Naive thymus-derived CD4-positive, alpha-beta T cell (primary cell): ENCODE data around the gene PRL. TPM values are rescaled to one million over a fixed set of nuclear protein-coding genes. Genes with fewer than 3 reads are reported as not detected.

Experiments
- ATAC-seq: fragments of 150-1000 bp; cut with Tn5 transposase; 2 replicates; pipeline ENCODE4 v1.10.0; 2021; ENCODE audit warnings: mild to moderate bottlenecking, moderate library complexity
- CTCF ChIA-PET: fragments of 350-600 bp; sonication (Branson Sonifier 250); formaldehyde crosslinking; loops from one replicate; lab custom pipeline; 2021; ENCODE audit warnings: antibody characterized with exemption; lab: Charles Lee
- POLR2A ChIA-PET: fragments of 350-600 bp; sonication (Branson Sonifier 250); formaldehyde crosslinking; loops from one replicate; lab custom pipeline; 2021; ENCODE audit warnings: antibody characterized with exemption, inconsistent platforms; lab: Charles Lee
- DNase-seq, 9 donors: peaks; one replicate each; pipeline versions ENCODE4 v3.0.0 to v3.0.0-alpha.2; 2020 to 2022; ENCODE audit warnings: mixed read lengths in 1 of 9
- H3K27ac ChIP-seq: one replicate; pipeline ENCODE4 v1.7.0; 2013; ENCODE audit warnings: mild to moderate bottlenecking, low read depth, low read length, moderate library complexity
- H3K27me3 ChIP-seq, 2 donors: one replicate each; pipeline ENCODE4 v1.7.0; 2013; ENCODE audit warnings: low read length in 2 of 2, mild to moderate bottlenecking in 2 of 2, moderate library complexity in 2 of 2; ENCODE audit not compliant: control insufficient read depth in 2 of 2, insufficient read depth in 2 of 2
- H3K36me3 ChIP-seq, 3 experiments: 1 replicate in 2 of 3; 2 replicates in 1 of 3; pipeline ENCODE4 v1.7.0; 2013; ENCODE audit warnings: low read length in 3 of 3, mild to moderate bottlenecking in 3 of 3, moderate library complexity in 1 of 3; ENCODE audit not compliant: insufficient read depth in 3 of 3, control insufficient read depth in 2 of 3
- H3K4me1 ChIP-seq, 2 donors: one replicate each; pipeline ENCODE4 v1.7.0; 2013; ENCODE audit warnings: low read length in 2 of 2, mild to moderate bottlenecking in 2 of 2, moderate library complexity in 1 of 2; ENCODE audit not compliant: control insufficient read depth in 2 of 2, insufficient read depth in 2 of 2
- H3K4me3 ChIP-seq: 2 replicates; pipeline ENCODE4 v1.7.0; 2013; ENCODE audit warnings: mild to moderate bottlenecking, low read length
- H3K9me3 ChIP-seq, 3 experiments: 1 replicate in 2 of 3; 2 replicates in 1 of 3; pipeline ENCODE4 v1.7.0; 2013; ENCODE audit warnings: low read length in 3 of 3; ENCODE audit not compliant: control insufficient read depth in 2 of 3
- H3K27ac Mint-ChIP-seq, 9 donors: one replicate each; pipeline ENCODE4 v1.8.0; 2020 to 2022; ENCODE audit warnings: mixed read lengths in 9 of 9, mild to moderate bottlenecking in 8 of 9, moderate library complexity in 5 of 9, inconsistent platforms in 2 of 9
- H3K27me3 Mint-ChIP-seq, 5 donors: one replicate each; pipeline ENCODE4 v1.8.0; 2021 to 2022; ENCODE audit warnings: mixed read lengths in 5 of 5, mild to moderate bottlenecking in 1 of 5
- H3K36me3 Mint-ChIP-seq, 5 donors: one replicate each; pipeline ENCODE4 v1.8.0; 2020 to 2022; ENCODE audit warnings: mixed read lengths in 5 of 5, mild to moderate bottlenecking in 3 of 5, inconsistent platforms in 1 of 5
- H3K4me1 Mint-ChIP-seq, 7 donors: one replicate each; pipeline ENCODE4 v1.8.0; 2020 to 2022; ENCODE audit warnings: mixed read lengths in 7 of 7, mild to moderate bottlenecking in 3 of 7, inconsistent platforms in 1 of 7
- H3K4me3 Mint-ChIP-seq, 10 donors: one replicate each; pipeline ENCODE4 v1.8.0; 2020 to 2022; ENCODE audit warnings: mild to moderate bottlenecking in 10 of 10, mixed read lengths in 10 of 10, moderate library complexity in 6 of 10, inconsistent platforms in 2 of 10
- H3K9me3 Mint-ChIP-seq, 11 donors: one replicate each; pipeline ENCODE4 v1.8.0; 2020 to 2022; ENCODE audit warnings: mixed read lengths in 11 of 11, mild to moderate bottlenecking in 4 of 11, inconsistent platforms in 1 of 11, moderate library complexity in 1 of 11
- intact Hi-C, 2 donors: fragments of 100-400 bp; cut with micrococcal nuclease; formaldehyde crosslinking; loops; one replicate each; pipeline ENCODE4 v1.15.1; 2023
- polyA plus RNA-seq, 2 donors: library from polyadenylated mRNA; unstranded; fragments of 300-500 nt; fragmentation: Illumina TruSeq; gene quantifications; one replicate each; pipeline ENCODE4 v1.2.3, GENCODE V29; 2021
- total RNA-seq, 6 experiments: library from RNA in 5 of 6; stranded (reverse) in 5 of 6; gene quantifications; 1 replicate in 5 of 6; 2 replicates in 1 of 6; pipeline ENCODE4 v1.2.3 and lab custom pipeline; 2021 to 2026

The PRL gene
- total and polyA plus RNA-seq, 7 experiments from 2014 or later = not detected

- Mint-ChIP-seq H3K36me3 (no peaks in the 10 kb centered on the region), H3K27me3 (no peaks in the 10 kb centered on the region), H3K27ac (no peak overlapping the region), H3K4me3 (no peak overlapping the region), H3K4me1 (no peaks in the 10 kb centered on the region), H3K9me3 (peaks cover 0 to 6% (median 0%) of the 10 kb centered on the region in 11 donors)
- no peak for ATAC-seq
- H3K36me3 ChIP-seq = no peaks in the 10 kb centered on the region
- no peaks in the 10 kb centered on the region for H3K9me3 ChIP-seq
- ChIA-PET POLR2A (interaction anchor here (0.6 kb wide), 1 partner anchor 437 kb away, joined by 3 read pairs; no protein-coding TSS in a partner anchor), CTCF (no interaction called here)
- no peak overlapping the region for H3K27ac ChIP-seq
- no peaks in the 10 kb centered on the region for H3K27me3 ChIP-seq
- intact Hi-C loops = no loop called here
- no peak overlapping the region for H3K4me3 ChIP-seq
- no peaks in the 10 kb centered on the region for H3K4me1 ChIP-seq
- no peak for DNase-seq
Measured at GRCh38 chr6:22251348-22251747, 45.5 kb downstream of the PRL start.

DNA sequence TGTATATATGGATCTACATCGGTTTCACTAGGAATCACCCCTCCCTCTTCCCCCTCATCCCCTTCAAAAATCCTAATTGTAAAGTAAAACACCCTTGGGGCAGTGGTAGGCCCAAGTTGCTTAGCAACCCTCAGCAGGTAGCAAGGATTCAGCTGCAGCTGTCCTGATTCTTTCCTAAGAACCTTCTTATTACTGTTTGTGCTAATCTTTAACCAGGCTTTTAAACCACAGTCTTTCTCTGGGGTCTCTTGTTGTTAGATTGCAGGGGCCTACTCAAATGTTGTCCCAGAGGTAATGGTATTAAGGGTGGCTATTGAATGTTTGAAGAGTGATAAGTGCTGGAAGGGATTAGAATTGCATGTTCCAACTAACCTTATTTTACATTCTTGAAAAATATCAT, 46.4 kb downstream of the PRL start:
- no peak overlapping the region for H3K4me3 Mint-ChIP-seq
- ChIA-PET POLR2A (interaction anchor here (0.6 kb wide), 1 partner anchor 436 kb away, joined by 3 read pairs; no protein-coding TSS in a partner anchor), CTCF (no interaction called here)
- Histone ChIP-seq H3K4me1 (no peaks in the 10 kb centered on the region), H3K9me3 (no peaks in the 10 kb centered on the region), H3K36me3 (no peaks in the 10 kb centered on the region), H3K4me3 (no peak overlapping the region), H3K27me3 (no peaks in the 10 kb centered on the region), H3K27ac (no peak overlapping the region)
- no peaks in the 10 kb centered on the region for H3K36me3 Mint-ChIP-seq
- peaks cover 0 to 6% (median 1%) of the 10 kb centered on the region in 11 donors for H3K9me3 Mint-ChIP-seq
- H3K4me1 Mint-ChIP-seq = no peaks in the 10 kb centered on the region
- no peak overlapping the region for H3K27ac Mint-ChIP-seq
- intact Hi-C loops = no loop called here
- ATAC-seq (no peak), DNase-seq (no peak)
- H3K27me3 Mint-ChIP-seq = no peaks in the 10 kb centered on the region

- H3K4me3 Mint-ChIP-seq = no peak overlapping the region
- DNase-seq (no peak), ATAC-seq (no peak)
- H3K9me3 Mint-ChIP-seq = peaks cover 0 to 6% (median 1%) of the 10 kb centered on the region in 11 donors
- ChIA-PET CTCF (no interaction called here), POLR2A (no interaction called here)
- H3K27me3 Mint-ChIP-seq = no peaks in the 10 kb centered on the region
- no peak overlapping the region for H3K27ac ChIP-seq
- no peaks in the 10 kb centered on the region for H3K36me3 ChIP-seq
- no peaks in the 10 kb centered on the region for H3K4me1 ChIP-seq
- H3K27me3 ChIP-seq = no peaks in the 10 kb centered on the region
- H3K4me1 Mint-ChIP-seq = no peaks in the 10 kb centered on the region
- intact Hi-C loops = no loop called here
- no peaks in the 10 kb centered on the region for H3K36me3 Mint-ChIP-seq
- H3K9me3 ChIP-seq = no peaks in the 10 kb centered on the region
- no peak overlapping the region for H3K4me3 ChIP-seq
- no peak overlapping the region for H3K27ac Mint-ChIP-seq
Measured at GRCh38 chr6:22249711-22250350, 47.0 kb downstream of the PRL start.

DNA sequence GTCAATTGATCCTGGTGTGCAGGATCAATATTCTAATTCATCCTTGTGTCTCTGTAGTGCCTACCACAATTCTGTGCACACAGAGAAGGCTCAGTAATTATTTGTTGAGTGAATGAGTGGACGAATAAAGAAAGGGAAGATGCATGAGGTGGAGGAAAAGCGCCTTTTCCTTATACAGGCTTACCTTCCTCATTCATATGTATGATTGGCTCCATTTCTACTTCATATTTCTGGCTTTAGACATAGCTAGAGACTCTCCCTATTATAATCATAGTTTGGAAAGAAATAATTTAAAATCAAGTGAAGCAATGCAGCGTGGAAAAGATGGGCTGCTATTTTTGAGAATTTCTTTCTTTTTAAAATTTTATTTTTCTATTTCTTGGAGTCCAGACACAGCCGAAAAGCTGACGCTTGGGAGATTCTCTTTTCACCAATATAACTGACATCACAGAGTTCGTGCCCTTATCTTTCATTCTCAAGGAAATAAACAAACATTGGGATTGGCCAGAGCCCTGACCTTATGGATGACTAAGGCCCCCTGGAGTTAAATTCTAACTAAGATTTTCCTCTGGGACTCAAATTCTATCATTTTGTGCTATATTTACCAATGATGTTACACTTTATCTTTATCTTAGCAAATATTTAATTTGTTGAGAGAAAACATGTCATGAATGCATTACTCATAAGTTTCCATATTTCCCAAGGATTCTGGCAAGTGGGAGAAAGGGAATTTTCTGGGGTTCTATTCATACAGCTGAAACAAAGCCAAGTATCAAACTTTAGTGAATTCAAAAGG, 48.1 kb downstream of the PRL start:
- Mint-ChIP-seq H3K27me3 (no peaks in the 10 kb centered on the region), H3K9me3 (peaks cover 0 to 10% (median 3%) of the 10 kb centered on the region in 11 donors), H3K4me1 (no peaks in the 10 kb centered on the region), H3K27ac (no peak overlapping the region), H3K36me3 (no peaks in the 10 kb centered on the region), H3K4me3 (no peak overlapping the region)
- no peak for DNase-seq
- no peaks in the 10 kb centered on the region for H3K9me3 ChIP-seq
- no peaks in the 10 kb centered on the region for H3K36me3 ChIP-seq
- no peak for ATAC-seq
- CTCF ChIA-PET = no interaction called here
- no peak overlapping the region for H3K27ac ChIP-seq
- no peaks in the 10 kb centered on the region for H3K27me3 ChIP-seq
- POLR2A ChIA-PET = no interaction called here
- no peak overlapping the region for H3K4me3 ChIP-seq
- intact Hi-C loops = no loop called here
- no peaks in the 10 kb centered on the region for H3K4me1 ChIP-seq

- ChIA-PET CTCF (no interaction called here), POLR2A (no interaction called here)
- Mint-ChIP-seq H3K4me3 (no peak overlapping the region), H3K4me1 (no peaks in the 10 kb centered on the region), H3K27me3 (no peaks in the 10 kb centered on the region), H3K9me3 (peaks cover 0 to 17% (median 5%) of the 10 kb centered on the region in 11 donors), H3K27ac (no peak overlapping the region), H3K36me3 (no peaks in the 10 kb centered on the region)
- no peak overlapping the region for H3K4me3 ChIP-seq
- intact Hi-C loops = no loop called here
- H3K36me3 ChIP-seq = no peaks in the 10 kb centered on the region
- DNase-seq (no peak), ATAC-seq (no peak)
- H3K4me1 ChIP-seq = no peaks in the 10 kb centered on the region
- H3K27ac ChIP-seq = no peak overlapping the region
- H3K9me3 ChIP-seq = no peaks in the 10 kb centered on the region
- no peaks in the 10 kb centered on the region for H3K27me3 ChIP-seq
Measured at GRCh38 chr6:22247916-22248482, 48.8 kb downstream of the PRL start.

DNA sequence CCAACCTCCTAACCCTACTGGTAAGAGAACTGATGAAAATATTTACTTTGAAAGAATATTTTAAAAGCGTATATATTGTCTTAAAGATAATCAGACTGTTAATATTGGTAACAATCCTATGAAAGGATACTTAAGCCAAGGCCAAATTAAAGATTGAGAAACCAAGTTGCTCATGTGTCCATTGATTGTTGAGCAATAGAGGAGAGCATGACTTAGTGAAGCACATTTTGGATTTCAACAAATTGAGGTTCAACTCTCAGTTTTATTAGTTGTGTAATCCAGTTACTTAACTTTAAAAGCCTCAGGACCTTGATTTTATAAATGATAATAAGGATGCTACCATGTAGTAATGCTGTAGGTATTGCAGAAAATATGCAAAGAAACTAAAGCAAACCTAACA, 56.8 kb downstream of the PRL start:
- intact Hi-C loops = no loop called here
- no peaks in the 10 kb centered on the region for H3K4me1 Mint-ChIP-seq
- ChIA-PET CTCF (no interaction called here), POLR2A (no interaction called here)
- no peak for DNase-seq
- Histone ChIP-seq H3K9me3 (no peaks in the 10 kb centered on the region), H3K4me1 (no peaks in the 10 kb centered on the region), H3K27ac (no peak overlapping the region), H3K36me3 (no peaks in the 10 kb centered on the region), H3K27me3 (no peaks in the 10 kb centered on the region), H3K4me3 (no peak overlapping the region)
- peaks cover 1 to 28% (median 6%) of the 10 kb centered on the region in 11 donors for H3K9me3 Mint-ChIP-seq
- H3K36me3 Mint-ChIP-seq = peaks cover 0 to 9% (median 0%) of the 10 kb centered on the region in 5 donors
- H3K4me3 Mint-ChIP-seq = no peak overlapping the region
- H3K27me3 Mint-ChIP-seq = no peaks in the 10 kb centered on the region
- no peak for ATAC-seq
- H3K27ac Mint-ChIP-seq = no peak overlapping the region
